HepG2 (cell line): ENCODE data around the gene CARS2. TPM values are rescaled to one million over a fixed set of nuclear protein-coding genes. Genes with fewer than 3 reads are reported as not detected.
A peak's percentile ranks its signal among the peaks of the same experiment; 100 is the strongest.

Experiments used
- CHD2 ChIP-seq: IDR thresholded peaks from 2 replicates; pipeline ENCODE4 v1.6.1; 2011; ENCODE audit warnings: low read depth, low read length, improper control_type of control experiment
- ELF1 ChIP-seq: sonication (generic); formaldehyde crosslinking; IDR thresholded peaks from 2 replicates; pipeline ENCODE4 v1.4.0; 2020; ENCODE audit warnings: missing genetic modification reagents
- FLYWCH1 ChIP-seq: sonication (generic); formaldehyde crosslinking; IDR thresholded peaks from 2 replicates; pipeline ENCODE4 v1.8.1; 2023; ENCODE audit warnings: mild to moderate bottlenecking, missing genetic modification reagents
- FOXK2 ChIP-seq: fragments of 450-650 bp; IDR thresholded peaks from 2 replicates; pipeline ENCODE4 v1.6.1; 2016
- HDAC2 ChIP-seq: sonication (generic); formaldehyde crosslinking; IDR thresholded peaks from 2 replicates; pipeline ENCODE4 v1.4.0; 2020; ENCODE audit warnings: missing genetic modification reagents
- HOXA3 ChIP-seq: sonication (generic); formaldehyde crosslinking; IDR thresholded peaks from 2 replicates; pipeline ENCODE4 v1.5.0; 2020; ENCODE audit warnings: missing genetic modification reagents
- HOXA7 ChIP-seq: sonication (generic); formaldehyde crosslinking; IDR thresholded peaks from 2 replicates; pipeline ENCODE4 v1.8.1; 2022; ENCODE audit warnings: mild to moderate bottlenecking, missing genetic modification reagents, moderate library complexity
- MAF1 ChIP-seq: sonication (generic); formaldehyde crosslinking; IDR thresholded peaks from 2 replicates; pipeline ENCODE4 v1.5.0; 2020; ENCODE audit warnings: missing genetic modification reagents, borderline replicate concordance
- MAFK ChIP-seq, 2 experiments: IDR thresholded peaks in 1 of 2; conservative IDR thresholded peaks in 1 of 2; 2 replicates each; pipeline ENCODE4 v1.6.1; 2011; ENCODE audit warnings: improper control_type of control experiment in 2 of 2, low read length in 2 of 2
- MYC ChIP-seq: sonication (generic); formaldehyde crosslinking; IDR thresholded peaks from 2 replicates; pipeline ENCODE4 v1.9.0; 2021; ENCODE audit warnings: missing genetic modification reagents, borderline replicate concordance
- NCOA2 ChIP-seq: sonication (generic); formaldehyde crosslinking; IDR thresholded peaks from 2 replicates; pipeline ENCODE4 v1.8.0; 2022; ENCODE audit warnings: inconsistent platforms
- REXO4 ChIP-seq: sonication (generic); formaldehyde crosslinking; IDR thresholded peaks from 2 replicates; pipeline ENCODE4 v1.8.0; 2022; ENCODE audit warnings: missing genetic modification reagents, mild to moderate bottlenecking, borderline replicate concordance
- SALL2 ChIP-seq: sonication (generic); formaldehyde crosslinking; IDR thresholded peaks from 2 replicates; pipeline ENCODE4 v1.8.1; 2023; ENCODE audit warnings: mild to moderate bottlenecking, missing genetic modification reagents, inconsistent platforms
- SIN3B ChIP-seq: fragments of 150-350 bp; IDR thresholded peaks from 2 replicates; pipeline ENCODE4 v1.6.1; 2014; ENCODE audit warnings: low read length
- TEAD3 ChIP-seq: optimal IDR thresholded peaks from 2 replicates; pipeline ENCODE3; 2016; ENCODE audit warnings: borderline replicate concordance
- ZFP41 ChIP-seq: sonication (generic); formaldehyde crosslinking; IDR thresholded peaks from 2 replicates; pipeline ENCODE4 v1.4.0; 2020; ENCODE audit warnings: mild to moderate bottlenecking, missing genetic modification reagents, borderline replicate concordance
- ZNF264 ChIP-seq: sonication (generic); formaldehyde crosslinking; IDR thresholded peaks from 2 replicates; pipeline ENCODE4 v1.4.0; 2020; ENCODE audit warnings: missing genetic modification reagents
- ZNF660 ChIP-seq: sonication (generic); formaldehyde crosslinking; IDR thresholded peaks from 2 replicates; pipeline ENCODE4 v1.5.1; 2020; ENCODE audit warnings: mild to moderate bottlenecking, low read depth, missing genetic modification reagents, borderline replicate concordance
- ZNF703 ChIP-seq: sonication (generic); formaldehyde crosslinking; IDR thresholded peaks from 2 replicates; pipeline ENCODE4 v1.5.1; 2020; ENCODE audit warnings: missing genetic modification reagents, mild to moderate bottlenecking, moderate library complexity, borderline replicate concordance
- ZZZ3 ChIP-seq: sonication (generic); formaldehyde crosslinking; IDR thresholded peaks from 2 replicates; pipeline ENCODE4 v1.4.0; 2020; ENCODE audit warnings: missing genetic modification reagents, mild to moderate bottlenecking, borderline replicate concordance
- polyA plus RNA-seq, 8 experiments: library from polyadenylated mRNA; depleted of rRNA in 3 of 8; stranded (reverse) in 7 of 8; unstranded in 1 of 8; fragments of >200 nt; fragmentation: Illumina TruSeq in 4 of 8; extraction: Trizol in 4 of 8; gene quantifications; 2 replicates each; pipeline versions ENCODE4 v1.2.1 to v1.2.3, GENCODE V29; 2011 to 2016; ENCODE audit warnings: low read depth in 4 of 8, missing spikeins in 1 of 8, mixed read lengths in 1 of 8; ENCODE audit not compliant: insufficient read depth in 1 of 8
- total RNA-seq, 5 experiments: library from RNA; depleted of rRNA; stranded (reverse); fragments of >200 nt; fragmentation: Illumina TruSeq; extraction: Trizol; gene quantifications; 2 replicates each; pipeline ENCODE4 v1.2.3, GENCODE V29; 2016; ENCODE audit warnings: low read depth in 1 of 5
- TF ChIP-seq, protein P1 (sequence below): sonication (generic); formaldehyde crosslinking; IDR thresholded peaks from 2 replicates; pipeline ENCODE4 v1.5.1; 2020; ENCODE audit warnings: mild to moderate bottlenecking, missing genetic modification reagents
- TF ChIP-seq, protein P2 (sequence below): sonication (generic); formaldehyde crosslinking; IDR thresholded peaks from 2 replicates; pipeline ENCODE4 v1.4.0; 2020; ENCODE audit warnings: mild to moderate bottlenecking, missing genetic modification reagents
- TF ChIP-seq, protein P3 (sequence below): sonication (generic); formaldehyde crosslinking; IDR thresholded peaks from 2 replicates; pipeline ENCODE4 v1.5.0; 2020; ENCODE audit warnings: mild to moderate bottlenecking, missing genetic modification reagents

Gene CARS2
- total and polyA plus RNA-seq, 2 of the 13 experiments (the other 11 are each of a cell fraction or from before 2014, with no cell fraction given) = 41.1 to 59.3 TPM

DNA sequence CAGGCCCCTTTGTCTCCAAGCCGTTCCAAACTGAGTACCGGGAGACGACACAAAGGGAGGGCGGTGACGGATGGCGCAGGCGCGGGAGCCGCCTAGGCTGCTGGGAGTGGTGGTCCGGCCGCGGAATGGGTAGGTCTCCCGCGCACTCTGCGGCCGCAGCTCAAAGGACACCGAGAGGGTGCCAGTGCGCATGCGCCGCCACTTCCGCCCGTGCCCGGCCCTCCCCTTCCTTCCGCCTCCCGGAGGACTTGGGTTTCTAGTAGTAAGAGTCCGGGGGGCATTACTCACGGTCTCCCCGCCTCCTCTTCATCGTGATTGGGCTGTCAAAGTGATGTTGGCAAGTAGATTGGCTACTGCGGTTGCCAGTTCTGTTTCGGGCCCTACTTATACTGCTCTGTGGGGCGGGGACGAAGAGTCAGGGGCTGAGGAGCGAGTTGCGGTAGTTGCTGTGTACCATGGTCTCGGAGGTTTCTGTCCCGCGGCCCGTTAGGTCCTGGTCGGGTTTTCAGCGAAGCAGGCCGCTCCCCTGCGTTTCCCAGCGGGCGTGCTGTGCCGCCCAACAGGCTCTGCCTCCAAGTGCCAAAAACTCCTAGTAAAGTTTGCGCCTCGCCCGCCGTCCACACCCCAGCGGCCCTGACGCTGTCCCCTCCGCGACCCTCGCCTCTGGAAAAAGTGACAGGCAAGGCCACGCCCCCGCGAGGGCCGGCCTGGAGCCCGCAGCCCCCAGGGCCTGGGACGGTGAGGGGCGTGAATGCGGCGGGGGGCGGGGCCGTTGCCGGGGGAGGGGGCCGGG is 7.1 kb upstream of the CARS2 start (continued):
- TF ChIP-seq ZZZ3 (CRISPR knock-in tag) (no peak), HOXA3 (no peak), REXO4 (CRISPR knock-in tag) (no peak), FLYWCH1 (CRISPR knock-in tag) (no peak), HDAC2 (CRISPR knock-in tag) (no peak), ZNF703 (CRISPR knock-in tag) (no peak), SIN3B (peak; percentile 44; the same call in 1 of the 2 replicates), MAFK (conservative IDR thresholded peaks at IDR 0.05 in 1 of 2, IDR thresholded peaks at IDR 0.05 in 1 of 2; ENCODE audit: low read length in 2 of 2) (no peak), ZFP41 (CRISPR knock-in tag) (no peak), ZNF264 (CRISPR knock-in tag) (0 out of 2 replicates have a peak, but pooled peaks have one; percentile 10), MYC (CRISPR knock-in tag) (no peak), SALL2 (peak; percentile 27; the same call in 1 of the 2 replicates), NCOA2 (peak; percentile 48; the same call in 1 of the 2 replicates), ZNF660 (CRISPR knock-in tag) (no peak), HOXA7 (CRISPR knock-in tag) (no peak), MAF1 (CRISPR knock-in tag) (no peak; the same call in 1 of the 2 replicates), ELF1 (CRISPR knock-in tag) (peak; percentile 90), TEAD3 (CRISPR knock-in tag) (peak; percentile 1), CHD2 (no peak), FOXK2 (no peak)
- TF ChIP-seq, protein P1, sequence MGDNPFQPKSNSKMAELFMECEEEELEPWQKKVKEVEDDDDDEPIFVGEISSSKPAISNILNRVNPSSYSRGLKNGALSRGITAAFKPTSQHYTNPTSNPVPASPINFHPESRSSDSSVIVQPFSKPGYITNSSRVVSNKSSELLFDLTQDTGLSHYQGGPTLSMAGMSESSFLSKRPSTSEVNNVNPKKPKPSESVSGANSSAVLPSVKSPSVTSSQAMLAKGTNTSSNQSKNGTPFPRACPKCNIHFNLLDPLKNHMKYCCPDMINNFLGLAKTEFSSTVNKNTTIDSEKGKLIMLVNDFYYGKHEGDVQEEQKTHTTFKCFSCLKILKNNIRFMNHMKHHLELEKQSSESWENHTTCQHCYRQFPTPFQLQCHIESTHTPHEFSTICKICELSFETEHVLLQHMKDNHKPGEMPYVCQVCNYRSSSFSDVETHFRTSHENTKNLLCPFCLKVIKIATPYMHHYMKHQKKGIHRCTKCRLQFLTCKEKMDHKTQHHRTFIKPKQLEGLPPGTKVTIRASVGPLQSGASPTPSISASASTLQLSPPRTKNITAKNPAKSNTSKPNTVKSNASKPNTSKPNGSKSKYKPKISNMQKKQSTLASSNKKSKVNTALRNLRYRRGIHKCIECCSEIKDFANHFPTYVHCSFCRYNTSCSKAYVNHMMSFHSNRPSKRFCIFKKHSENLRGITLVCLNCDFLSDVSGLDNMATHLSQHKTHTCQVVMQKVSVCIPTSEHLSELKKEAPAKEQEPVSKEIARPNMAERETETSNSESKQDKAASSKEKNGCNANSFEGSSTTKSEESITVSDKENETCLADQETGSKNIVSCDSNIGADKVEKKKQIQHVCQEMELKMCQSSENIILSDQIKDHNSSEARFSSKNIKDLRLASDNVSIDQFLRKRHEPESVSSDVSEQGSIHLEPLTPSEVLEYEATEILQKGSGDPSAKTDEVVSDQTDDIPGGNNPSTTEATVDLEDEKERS (CRISPR knock-in tag) = 0 out of 2 replicates have a peak, but pooled peaks have one; percentile 62
- TF ChIP-seq, protein P2, sequence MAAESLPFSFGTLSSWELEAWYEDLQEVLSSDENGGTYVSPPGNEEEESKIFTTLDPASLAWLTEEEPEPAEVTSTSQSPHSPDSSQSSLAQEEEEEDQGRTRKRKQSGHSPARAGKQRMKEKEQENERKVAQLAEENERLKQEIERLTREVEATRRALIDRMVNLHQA (CRISPR knock-in tag) = no peak
- TF ChIP-seq, protein P3, sequence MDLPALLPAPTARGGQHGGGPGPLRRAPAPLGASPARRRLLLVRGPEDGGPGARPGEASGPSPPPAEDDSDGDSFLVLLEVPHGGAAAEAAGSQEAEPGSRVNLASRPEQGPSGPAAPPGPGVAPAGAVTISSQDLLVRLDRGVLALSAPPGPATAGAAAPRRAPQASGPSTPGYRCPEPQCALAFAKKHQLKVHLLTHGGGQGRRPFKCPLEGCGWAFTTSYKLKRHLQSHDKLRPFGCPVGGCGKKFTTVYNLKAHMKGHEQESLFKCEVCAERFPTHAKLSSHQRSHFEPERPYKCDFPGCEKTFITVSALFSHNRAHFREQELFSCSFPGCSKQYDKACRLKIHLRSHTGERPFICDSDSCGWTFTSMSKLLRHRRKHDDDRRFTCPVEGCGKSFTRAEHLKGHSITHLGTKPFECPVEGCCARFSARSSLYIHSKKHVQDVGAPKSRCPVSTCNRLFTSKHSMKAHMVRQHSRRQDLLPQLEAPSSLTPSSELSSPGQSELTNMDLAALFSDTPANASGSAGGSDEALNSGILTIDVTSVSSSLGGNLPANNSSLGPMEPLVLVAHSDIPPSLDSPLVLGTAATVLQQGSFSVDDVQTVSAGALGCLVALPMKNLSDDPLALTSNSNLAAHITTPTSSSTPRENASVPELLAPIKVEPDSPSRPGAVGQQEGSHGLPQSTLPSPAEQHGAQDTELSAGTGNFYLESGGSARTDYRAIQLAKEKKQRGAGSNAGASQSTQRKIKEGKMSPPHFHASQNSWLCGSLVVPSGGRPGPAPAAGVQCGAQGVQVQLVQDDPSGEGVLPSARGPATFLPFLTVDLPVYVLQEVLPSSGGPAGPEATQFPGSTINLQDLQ (CRISPR knock-in tag) = no peak
